HG02571 (cell line): ENCODE results near the gene LTB4R2.

Experiments used
- ATAC-seq: cut with Tn5 transposase; IDR thresholded peaks from one replicate; pipeline ENCODE4 v1.9.1; 2021; ENCODE audit warnings: mild to moderate bottlenecking, moderate library complexity; ENCODE audit not compliant: unreplicated experiment

Gene LTB4R2

GRCh38 chr14:24298892-24299254 lies 11.1 kb upstream of the LTB4R2 start:
- ATAC-seq, result no peak

GRCh38 chr14:24299255-24300191 lies 10.4 kb upstream of the LTB4R2 start, which contains the start of the genes DHRS1 and NOP9:
Gene DHRS1 (minus strand): TSS chr14:24299780. CDS start chr14:24299106, 674 bp downstream.
Gene NOP9 (plus strand): TSS chr14:24299850. CDS start chr14:24299955, 105 bp downstream.
- ATAC-seq, result peak; percentile 59

DNA sequence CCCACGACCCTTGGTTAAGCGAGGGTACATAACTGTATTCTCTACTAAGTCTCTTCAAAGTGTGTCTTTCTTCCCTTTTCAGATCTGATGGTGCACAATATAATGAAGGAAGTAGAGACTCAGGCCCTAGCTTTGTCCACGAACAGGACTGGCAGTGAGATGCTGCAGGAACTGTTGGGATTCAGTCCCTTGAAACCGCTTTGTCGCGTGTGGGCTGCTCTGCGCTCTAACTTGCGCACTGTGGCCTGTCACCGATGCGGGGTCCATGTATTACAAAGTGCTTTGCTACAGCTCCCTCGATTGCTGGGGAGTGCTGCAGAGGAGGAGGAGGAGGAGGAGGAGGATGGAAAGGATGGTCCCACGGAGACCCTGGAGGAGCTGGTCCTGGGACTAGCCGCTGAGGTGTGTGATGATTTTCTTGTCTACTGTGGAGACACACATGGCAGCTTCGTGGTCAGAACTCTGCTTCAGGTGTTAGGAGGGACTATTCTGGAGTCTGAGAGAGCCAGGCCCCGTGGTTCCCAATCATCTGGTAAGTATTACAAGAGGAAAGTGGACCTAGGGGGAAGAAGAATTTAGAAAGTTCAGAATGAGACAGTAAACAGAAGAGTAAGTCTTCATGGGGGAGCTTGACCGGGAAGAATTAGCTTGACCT lies 9.5 kb upstream of the LTB4R2 start:
- no peak for ATAC-seq

DNA sequence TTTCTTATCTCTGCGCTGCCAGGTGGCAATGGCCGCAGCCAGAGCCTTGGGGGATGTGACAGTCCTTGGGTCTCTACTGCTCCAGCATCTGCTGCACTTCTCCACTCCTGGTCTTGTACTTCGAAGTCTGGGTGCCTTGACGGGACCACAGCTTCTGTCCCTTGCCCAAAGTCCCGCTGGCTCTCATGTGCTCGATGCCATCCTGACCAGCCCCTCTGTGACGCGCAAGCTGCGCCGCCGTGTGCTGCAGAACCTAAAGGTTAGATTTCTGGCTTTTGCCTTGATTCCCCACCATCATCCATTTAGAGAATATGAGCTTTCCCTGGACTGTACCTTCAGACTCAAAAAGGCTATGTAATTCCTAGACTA lies 5.9 kb upstream of the LTB4R2 start:
- ATAC-seq, result no peak

DNA sequence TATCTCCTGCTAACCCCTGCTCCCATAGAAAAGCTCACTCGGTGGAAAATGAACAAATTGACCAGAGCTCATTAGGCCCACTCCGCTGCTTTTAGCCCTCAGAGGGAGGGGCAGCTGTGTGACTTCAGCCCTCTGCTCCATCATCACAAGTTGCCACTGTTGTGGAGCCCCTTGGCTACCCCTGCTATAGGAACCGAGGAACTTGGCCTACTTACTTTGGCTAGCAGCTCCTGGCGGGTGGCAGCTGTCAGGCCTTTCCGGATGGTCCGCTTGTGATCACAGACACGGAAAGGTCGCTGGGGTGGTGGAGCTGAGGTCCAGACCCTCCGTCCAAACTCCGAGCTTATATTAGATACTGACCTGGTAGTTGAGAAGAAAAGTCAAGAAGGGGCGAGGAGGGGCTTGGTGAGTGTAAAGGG lies 2.8 kb upstream of the LTB4R2 start:
- no peak for ATAC-seq

GRCh38 chr14:24307575-24308341 lies 2.2 kb upstream of the LTB4R2 start, which contains the start of gene CIDEB:
Gene CIDEB (minus strand): TSS chr14:24307977. CDS start chr14:24307858, 119 bp downstream.
- no peak for ATAC-seq

DNA sequence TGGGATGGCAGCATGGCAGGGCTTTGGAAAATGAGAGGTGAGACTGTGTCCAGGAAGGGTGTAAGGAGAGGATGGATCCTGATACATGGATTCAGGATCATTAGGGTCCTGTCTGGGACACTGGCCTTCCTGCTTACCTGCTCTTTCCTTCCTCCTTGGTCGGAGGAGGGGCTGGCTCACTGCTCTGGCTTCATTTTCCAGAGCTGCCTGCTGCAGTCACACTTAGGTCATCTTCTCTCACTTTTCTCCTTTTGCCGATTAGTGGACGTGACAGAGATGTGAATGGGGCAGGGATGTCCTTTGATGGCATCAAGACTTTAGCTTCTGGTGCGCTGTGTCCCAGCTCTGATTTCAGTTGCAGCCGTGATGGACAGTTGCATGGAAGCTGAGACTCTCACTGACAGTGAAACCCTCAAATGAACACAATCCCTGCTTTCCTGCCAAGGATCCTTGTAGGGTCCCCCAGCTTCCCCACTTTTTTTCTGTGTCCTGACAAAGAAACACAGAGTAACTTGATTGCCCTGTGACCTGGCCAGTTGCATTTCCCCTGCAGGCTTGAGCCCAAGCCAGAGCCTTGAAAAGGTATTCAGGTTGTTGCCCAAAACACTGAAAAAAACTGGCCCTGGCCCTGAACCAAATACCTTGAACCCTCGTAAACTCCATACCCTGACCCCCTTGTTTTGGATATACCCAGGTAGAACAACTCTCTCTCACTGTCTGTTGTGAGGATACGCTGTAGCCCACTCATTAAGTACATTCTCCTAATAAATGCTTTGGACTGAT lies 1.4 kb upstream of the LTB4R2 start:
- no peak for ATAC-seq

- no peak for ATAC-seq
These were observed 315 bp downstream of the LTB4R2 start for GRCh38 chr14:24310265-24310645.

- ATAC-seq, result peak; percentile 55
These were observed 985 bp downstream of the LTB4R2 start, which contains the start of gene LTB4R for GRCh38 chr14:24310646-24311604. Gene LTB4R (plus strand): TSS chr14:24311502. CDS start chr14:24315652, 4,150 bp downstream.

GRCh38 chr14:24311837-24312615 lies 2.1 kb downstream of the LTB4R2 start:
- ATAC-seq, result no peak

DNA sequence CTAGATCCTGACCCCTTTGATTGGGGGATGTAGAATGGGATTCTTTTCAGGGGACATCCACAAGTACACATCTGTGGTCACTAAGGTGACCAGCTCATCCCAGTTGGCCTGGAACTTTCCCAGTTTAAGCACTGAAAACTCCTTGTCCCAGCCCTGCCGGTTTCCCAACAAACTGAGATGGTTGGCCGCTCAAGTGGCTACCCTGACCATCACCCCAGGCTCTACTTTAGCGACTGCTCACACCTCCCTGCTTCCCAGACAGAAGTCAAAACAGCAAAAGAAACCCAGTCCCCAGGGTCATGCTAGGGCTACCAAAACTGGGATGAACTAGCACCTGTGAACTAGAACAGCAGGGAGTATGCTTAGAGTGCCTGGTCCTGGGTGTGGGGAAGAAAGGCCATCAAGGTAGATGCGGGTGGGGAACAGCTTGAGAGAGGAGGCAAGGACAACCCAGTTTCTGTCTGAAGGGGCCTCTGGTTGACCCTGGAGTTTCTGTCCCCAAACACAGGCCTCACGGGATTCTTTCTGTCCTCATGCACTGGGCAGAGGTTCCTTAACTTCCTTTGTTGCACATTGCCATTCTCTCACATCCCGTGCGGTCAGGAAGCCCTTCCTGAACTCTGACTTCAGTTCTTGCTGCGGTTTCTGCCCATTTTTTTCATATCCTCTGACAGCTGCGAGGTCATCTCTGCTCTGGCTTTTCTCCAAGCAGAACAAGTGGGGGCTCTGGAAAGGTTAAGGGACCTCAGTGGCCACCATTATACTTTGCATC lies 3.0 kb downstream of the LTB4R2 start:
- no peak for ATAC-seq

- no peak for ATAC-seq
These were observed 4.0 kb downstream of the LTB4R2 start for GRCh38 chr14:24313913-24314312.

DNA sequence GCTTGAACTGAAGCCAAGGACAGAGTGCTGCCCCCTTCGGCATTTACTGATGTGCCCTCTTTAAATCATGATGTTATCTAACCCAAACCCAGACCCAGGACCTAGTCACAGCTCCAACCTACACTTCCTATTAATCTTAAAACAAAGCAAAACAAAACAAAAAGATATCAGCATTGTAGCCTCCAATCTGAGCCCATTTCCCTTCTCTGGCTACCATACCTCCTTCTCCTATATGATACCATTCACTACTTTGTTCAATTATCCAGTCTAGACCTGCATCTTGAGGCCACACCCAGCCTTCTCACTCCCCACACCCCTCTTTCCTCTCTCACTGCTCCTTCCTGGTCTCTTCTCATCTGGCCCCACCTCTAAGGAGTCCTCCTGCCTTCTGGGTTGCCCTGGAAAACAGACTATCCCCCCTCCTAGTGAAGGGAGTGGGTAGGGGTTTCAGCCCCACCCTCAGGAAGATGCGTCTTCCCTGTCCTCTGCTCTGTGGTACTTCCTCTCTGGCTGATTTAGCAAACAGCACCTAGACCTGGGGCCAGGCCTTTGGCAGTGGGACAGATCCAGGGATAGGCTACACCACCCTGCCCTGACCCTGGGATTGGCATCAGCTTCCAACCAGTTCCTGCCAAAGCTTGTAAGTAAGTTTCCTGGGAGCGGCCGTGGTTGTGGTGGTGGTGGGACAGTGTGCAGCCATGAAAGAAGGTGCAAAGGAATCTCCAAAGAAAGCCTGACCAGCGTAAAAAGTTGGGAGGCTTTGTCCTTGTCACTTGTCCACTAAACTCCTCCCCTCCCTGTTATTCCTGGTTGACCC lies 4.6 kb downstream of the LTB4R2 start:
- no peak for ATAC-seq

GRCh38 chr14:24315243-24315806 lies 5.4 kb downstream of the LTB4R2 start:
- ATAC-seq, result no peak

DNA sequence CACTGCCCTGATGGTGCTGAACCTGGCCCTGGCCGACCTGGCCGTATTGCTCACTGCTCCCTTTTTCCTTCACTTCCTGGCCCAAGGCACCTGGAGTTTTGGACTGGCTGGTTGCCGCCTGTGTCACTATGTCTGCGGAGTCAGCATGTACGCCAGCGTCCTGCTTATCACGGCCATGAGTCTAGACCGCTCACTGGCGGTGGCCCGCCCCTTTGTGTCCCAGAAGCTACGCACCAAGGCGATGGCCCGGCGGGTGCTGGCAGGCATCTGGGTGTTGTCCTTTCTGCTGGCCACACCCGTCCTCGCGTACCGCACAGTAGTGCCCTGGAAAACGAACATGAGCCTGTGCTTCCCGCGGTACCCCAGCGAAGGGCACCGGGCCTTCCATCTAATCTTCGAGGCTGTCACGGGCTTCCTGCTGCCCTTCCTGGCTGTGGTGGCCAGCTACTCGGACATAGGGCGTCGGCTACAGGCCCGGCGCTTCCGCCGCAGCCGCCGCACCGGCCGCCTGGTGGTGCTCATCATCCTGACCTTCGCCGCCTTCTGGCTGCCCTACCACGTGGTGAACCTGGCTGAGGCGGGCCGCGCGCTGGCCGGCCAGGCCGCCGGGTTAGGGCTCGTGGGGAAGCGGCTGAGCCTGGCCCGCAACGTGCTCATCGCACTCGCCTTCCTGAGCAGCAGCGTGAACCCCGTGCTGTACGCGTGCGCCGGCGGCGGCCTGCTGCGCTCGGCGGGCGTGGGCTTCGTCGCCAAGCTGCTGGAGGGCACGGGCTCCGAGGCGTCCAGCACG lies 6.1 kb downstream of the LTB4R2 start:
- ATAC-seq, result no peak

DNA sequence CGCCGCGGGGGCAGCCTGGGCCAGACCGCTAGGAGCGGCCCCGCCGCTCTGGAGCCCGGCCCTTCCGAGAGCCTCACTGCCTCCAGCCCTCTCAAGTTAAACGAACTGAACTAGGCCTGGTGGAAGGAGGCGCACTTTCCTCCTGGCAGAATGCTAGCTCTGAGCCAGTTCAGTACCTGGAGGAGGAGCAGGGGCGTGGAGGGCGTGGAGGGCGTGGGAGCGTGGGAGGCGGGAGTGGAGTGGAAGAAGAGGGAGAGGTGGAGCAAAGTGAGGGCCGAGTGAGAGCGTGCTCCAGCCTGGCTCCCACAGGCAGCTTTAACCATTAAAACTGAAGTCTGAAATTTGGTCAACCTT lies 6.6 kb downstream of the LTB4R2 start:
- no peak for ATAC-seq
